ENCODE data around the gene CAB39L. TPM values are rescaled to one million over a fixed set of nuclear protein-coding genes. Genes with fewer than 3 reads are reported as not detected.

CAB39L gene
- total RNA-seq, 1 donor from 2014 or later = 3.4 TPM

DNA sequence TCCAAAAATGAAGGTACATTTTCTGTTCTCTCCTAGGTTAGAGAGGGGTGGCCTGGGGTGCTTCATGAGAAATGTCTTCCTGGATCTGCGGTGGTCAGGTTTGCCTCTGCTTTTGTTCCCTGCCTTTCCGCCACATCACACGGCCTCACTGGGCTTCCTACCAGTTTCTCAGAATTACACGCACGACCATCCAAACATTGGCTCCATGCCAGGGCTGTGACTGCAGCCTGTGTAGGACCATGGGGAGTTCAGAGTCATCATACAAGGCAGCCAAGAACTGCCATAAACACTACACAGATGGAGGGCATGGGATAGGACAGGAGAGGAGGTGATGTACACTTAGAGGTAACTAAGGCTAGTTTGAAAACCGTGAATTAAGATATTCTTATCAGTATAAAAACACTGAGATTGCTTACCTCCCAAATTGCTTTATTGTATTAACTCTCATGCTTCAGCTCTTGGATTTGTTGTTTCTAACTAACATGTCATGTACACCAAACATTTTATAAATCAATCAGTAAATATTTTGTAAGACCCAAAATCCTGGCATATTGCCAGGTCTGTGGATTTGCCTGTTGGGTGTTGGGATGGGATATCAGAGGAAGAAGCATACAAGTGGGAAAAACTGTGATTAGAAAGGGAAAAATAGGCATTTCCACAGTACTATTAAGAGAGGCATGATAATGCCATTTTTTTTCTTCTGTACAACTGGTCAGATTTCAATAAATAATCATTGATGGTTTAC is 150.9 kb downstream of the CAB39L start:
- no peak for DNase-seq
- Mint-ChIP-seq H3K36me3 (ENCODE audit: low read depth) (peaks cover 17% of the 10 kb centered on the region), H3K9me3 (no peaks in the 10 kb centered on the region), H3K27ac (no peak overlapping the region), H3K4me1 (peaks cover 2% of the 10 kb centered on the region), H3K4me3 (no peak overlapping the region), H3K27me3 (no peaks in the 10 kb centered on the region)
- POLR2A ChIA-PET = no interaction called here
- TF ChIP-seq, protein P1, sequence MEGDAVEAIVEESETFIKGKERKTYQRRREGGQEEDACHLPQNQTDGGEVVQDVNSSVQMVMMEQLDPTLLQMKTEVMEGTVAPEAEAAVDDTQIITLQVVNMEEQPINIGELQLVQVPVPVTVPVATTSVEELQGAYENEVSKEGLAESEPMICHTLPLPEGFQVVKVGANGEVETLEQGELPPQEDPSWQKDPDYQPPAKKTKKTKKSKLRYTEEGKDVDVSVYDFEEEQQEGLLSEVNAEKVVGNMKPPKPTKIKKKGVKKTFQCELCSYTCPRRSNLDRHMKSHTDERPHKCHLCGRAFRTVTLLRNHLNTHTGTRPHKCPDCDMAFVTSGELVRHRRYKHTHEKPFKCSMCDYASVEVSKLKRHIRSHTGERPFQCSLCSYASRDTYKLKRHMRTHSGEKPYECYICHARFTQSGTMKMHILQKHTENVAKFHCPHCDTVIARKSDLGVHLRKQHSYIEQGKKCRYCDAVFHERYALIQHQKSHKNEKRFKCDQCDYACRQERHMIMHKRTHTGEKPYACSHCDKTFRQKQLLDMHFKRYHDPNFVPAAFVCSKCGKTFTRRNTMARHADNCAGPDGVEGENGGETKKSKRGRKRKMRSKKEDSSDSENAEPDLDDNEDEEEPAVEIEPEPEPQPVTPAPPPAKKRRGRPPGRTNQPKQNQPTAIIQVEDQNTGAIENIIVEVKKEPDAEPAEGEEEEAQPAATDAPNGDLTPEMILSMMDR (IDR thresholded peaks at IDR 0.05) = no peak
- ATAC-seq (ENCODE audit: low read depth) = no peak
- intact Hi-C loops (cut with micrococcal nuclease) = no loop called here
- CTCF ChIA-PET = no interaction called here

DNA sequence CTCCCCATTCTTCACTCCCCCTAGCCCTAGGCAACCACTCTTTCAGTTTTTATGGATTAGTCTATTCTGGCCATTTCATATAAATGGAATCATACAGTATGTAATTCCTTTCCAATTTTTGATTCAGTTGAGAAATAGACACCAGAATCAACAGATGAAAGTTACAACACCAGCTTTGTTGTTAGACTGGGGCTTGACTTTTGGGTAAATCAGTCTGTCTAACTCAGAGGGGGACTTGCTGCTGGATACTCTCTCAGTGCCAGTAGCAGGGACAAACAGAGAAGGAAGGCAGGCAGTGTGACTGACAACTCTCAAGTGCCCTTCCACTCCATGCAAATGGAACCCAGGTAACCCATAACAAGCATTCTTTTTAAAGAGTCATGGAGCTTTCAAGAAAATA is 155.4 kb downstream of the CAB39L start:
- no peaks in the 10 kb centered on the region for H3K4me1 Mint-ChIP-seq
- POLR2A ChIA-PET = no interaction called here
- H3K9me3 Mint-ChIP-seq = no peaks in the 10 kb centered on the region
- CTCF ChIA-PET = interaction anchor here (0.7 kb wide), 1 partner anchor 10 kb away, joined by 3 read pairs; no protein-coding TSS in a partner anchor
- no peak overlapping the region for H3K4me3 Mint-ChIP-seq
- ATAC-seq (ENCODE audit: low read depth) = no peak
- intact Hi-C loops (cut with micrococcal nuclease) = no loop called here
- no peaks in the 10 kb centered on the region for H3K27me3 Mint-ChIP-seq
- DNase-seq = no peak
- peaks cover 23% of the 10 kb centered on the region for H3K36me3 Mint-ChIP-seq (ENCODE audit: low read depth)
- TF ChIP-seq, protein P1 (IDR thresholded peaks at IDR 0.05) = no peak
- no peak overlapping the region for H3K27ac Mint-ChIP-seq

DNA sequence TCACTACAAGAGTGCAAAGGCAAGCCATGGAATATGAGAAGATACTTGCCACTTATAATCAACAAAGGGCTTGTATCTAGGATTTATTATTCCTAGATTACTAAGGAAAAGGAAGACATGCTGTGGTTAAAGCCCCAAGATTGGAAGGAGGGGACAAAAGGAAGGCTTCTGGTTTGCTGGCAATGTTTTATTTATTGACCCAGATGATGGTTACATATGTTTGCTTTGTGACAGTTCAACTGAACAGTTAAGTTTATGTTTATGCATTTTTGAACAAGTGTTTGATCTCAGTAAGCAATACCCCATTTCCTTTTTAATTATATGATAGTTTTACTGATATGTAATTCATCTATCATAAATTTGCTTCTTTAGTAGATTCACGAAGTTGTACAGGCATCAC is 155.9 kb downstream of the CAB39L start:
- ATAC-seq (ENCODE audit: low read depth) (no peak), DNase-seq (no peak)
- Mint-ChIP-seq H3K27ac (no peak overlapping the region), H3K36me3 (ENCODE audit: low read depth) (peaks cover 18% of the 10 kb centered on the region), H3K27me3 (no peaks in the 10 kb centered on the region), H3K4me3 (no peak overlapping the region), H3K9me3 (no peaks in the 10 kb centered on the region), H3K4me1 (no peaks in the 10 kb centered on the region)
- POLR2A ChIA-PET = no interaction called here
- TF ChIP-seq, protein P1 (IDR thresholded peaks at IDR 0.05) = no peak
- intact Hi-C loops (cut with micrococcal nuclease) = no loop called here
- CTCF ChIA-PET = no interaction called here

DNA sequence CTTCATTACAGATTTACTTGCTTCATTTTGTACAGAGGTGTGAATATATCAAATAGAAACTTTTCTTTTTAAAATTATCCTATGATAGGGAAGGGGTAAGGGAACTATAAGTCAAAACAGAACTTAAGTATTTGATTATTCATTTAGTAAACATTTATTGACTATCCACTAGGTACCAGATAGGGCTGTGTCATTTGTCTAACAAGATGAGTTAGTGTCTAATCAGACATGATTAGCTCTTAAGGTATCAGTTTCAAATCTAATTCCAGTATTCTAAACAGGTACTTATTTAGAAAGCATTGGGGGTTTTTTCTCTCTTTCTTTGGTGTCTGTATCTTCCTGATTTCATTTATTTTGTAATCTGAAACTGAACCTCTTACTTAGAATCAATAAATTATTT is 164.0 kb downstream of the CAB39L start:
- no peak for ATAC-seq (ENCODE audit: low read depth)
- H3K4me3 Mint-ChIP-seq = no peak overlapping the region

DNA sequence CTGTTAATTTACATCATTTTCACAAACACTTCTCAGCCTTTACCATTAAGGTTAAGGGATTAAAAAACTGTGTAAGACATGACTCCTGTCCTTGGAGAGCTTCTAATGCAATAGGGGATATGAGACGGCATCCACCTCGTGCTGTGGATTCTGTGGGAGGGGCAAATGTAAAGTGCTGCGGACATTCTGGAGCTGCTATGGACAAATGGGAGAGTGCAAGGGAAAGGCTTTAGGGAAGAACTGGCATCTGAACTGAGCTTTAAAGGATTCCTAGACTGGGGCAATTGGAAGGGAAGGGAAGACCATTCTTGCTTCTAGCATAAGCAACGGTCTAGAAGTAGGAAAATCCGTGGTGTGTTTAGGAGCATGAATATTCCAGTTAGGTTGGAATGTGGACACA is 164.8 kb downstream of the CAB39L start:
- Mint-ChIP-seq H3K9me3 (no peaks in the 10 kb centered on the region), H3K27me3 (no peaks in the 10 kb centered on the region), H3K4me1 (no peaks in the 10 kb centered on the region), H3K4me3 (no peak overlapping the region), H3K27ac (no peak overlapping the region), H3K36me3 (ENCODE audit: low read depth) (peaks cover 22% of the 10 kb centered on the region)
- ChIA-PET CTCF (interaction anchor here (0.6 to 4.2 kb wide), 2 partner anchors 10 to 39 kb away, joined by 3 to 15 read pairs; no protein-coding TSS in a partner anchor), POLR2A (interaction anchor here (1.7 kb wide), 1 partner anchor 31 kb away, joined by 4 read pairs; the partner anchor contains the start of gene CDADC1)
- intact Hi-C loops (cut with micrococcal nuclease) = no loop called here
- TF ChIP-seq, protein P1 (IDR thresholded peaks at IDR 0.05) = no peak
- DNase-seq (no peak), ATAC-seq (ENCODE audit: low read depth) (no peak)

More for the DNA sequence above, 164.0 kb downstream of the CAB39L start:
- ChIA-PET POLR2A (interaction anchor here (1.7 kb wide), 1 partner anchor 32 kb away, joined by 4 read pairs; the partner anchor contains the start of gene CDADC1), CTCF (interaction anchor here (1.1 to 4.2 kb wide), 5 partner anchors 9 to 529 kb away, joined by 6 to 15 read pairs (median 8); no protein-coding TSS in a partner anchor)
- no peak overlapping the region for H3K27ac Mint-ChIP-seq
- TF ChIP-seq, protein P1 (IDR thresholded peaks at IDR 0.05) = no peak
- H3K4me1 Mint-ChIP-seq = no peaks in the 10 kb centered on the region
- H3K9me3 Mint-ChIP-seq = no peaks in the 10 kb centered on the region
- H3K27me3 Mint-ChIP-seq = no peaks in the 10 kb centered on the region
- intact Hi-C loops (cut with micrococcal nuclease) = loop anchor here (2.0 kb wide), 1 partner anchor 65 kb away; no protein-coding TSS in a partner anchor
- DNase-seq = no peak
- H3K36me3 Mint-ChIP-seq (ENCODE audit: low read depth) = peaks cover 25% of the 10 kb centered on the region

All from activated B cell treated with CpG ODN at 0.5 μM for 24 hours (primary cell).